A673 (cell line): Measurements from ENCODE around the gene HCCS. TPM values are rescaled to one million over a fixed set of nuclear protein-coding genes. Genes with fewer than 3 reads are reported as not detected.

Experiments
- BruUV-seq: library from RNA; stranded (reverse); fragments of 400-500 nt; replicated peaks from 2 replicates; lab custom pipeline; 2021; lab: Mats Ljungman, UMichigan
- CTCF ChIA-PET: fragments of 300-600 bp; sonication (Branson Sonifier 250); formaldehyde crosslinking; loops from one replicate; lab custom pipeline; 2022; ENCODE audit warnings: antibody characterized with exemption; lab: Charles Lee
- POLR2A ChIA-PET: fragments of 300-600 bp; sonication (Branson Sonifier 250); formaldehyde crosslinking; loops from one replicate; lab custom pipeline; 2022; ENCODE audit warnings: antibody characterized with exemption; ENCODE audit not compliant: low non-redundant PET; lab: Charles Lee
- DNase-seq: peaks from one replicate; pipeline ENCODE4 v3.0.0-alpha.2; 2015; ENCODE audit warnings: low spot score
- H3K27ac ChIP-seq: fragments of 200-600 bp; sonication (generic); 2 replicates; pipeline ENCODE4 v1.5.1; 2016; ENCODE audit warnings: mixed run types, low read depth, mild to moderate bottlenecking, mixed read lengths, antibody characterized with exemption, low read length; ENCODE audit not compliant: poor library complexity, severe bottlenecking
- H3K27me3 ChIP-seq: fragments of 200-600 bp; sonication (generic); replicated peaks from 2 replicates; pipeline ENCODE4 v1.6.1; 2017; ENCODE audit warnings: mixed run types, low read depth, mild to moderate bottlenecking, mixed read lengths, antibody characterized with exemption, low read length; ENCODE audit not compliant: insufficient read depth, poor library complexity
- H3K36me3 ChIP-seq: fragments of 200-600 bp; sonication (generic); 2 replicates; pipeline ENCODE4 v1.6.1; 2016; ENCODE audit warnings: mixed run types, mild to moderate bottlenecking, mixed read lengths, antibody characterized with exemption, low read length; ENCODE audit not compliant: insufficient read depth, poor library complexity, severe bottlenecking
- H3K4me1 ChIP-seq: fragments of 200-600 bp; sonication (generic); 2 replicates; pipeline ENCODE4 v1.6.1; 2017; ENCODE audit warnings: mixed run types, mild to moderate bottlenecking, mixed read lengths, antibody characterized with exemption, low read length; ENCODE audit not compliant: insufficient read depth, poor library complexity, severe bottlenecking
- H3K4me3 ChIP-seq: fragments of 200-600 bp; sonication (generic); 2 replicates; pipeline ENCODE4 v1.5.1; 2016; ENCODE audit warnings: low read depth, mixed run types, mild to moderate bottlenecking, mixed read lengths, low read length; ENCODE audit not compliant: poor library complexity, severe bottlenecking
- H3K9me3 ChIP-seq: fragments of 200-600 bp; sonication (generic); 2 replicates; pipeline ENCODE4 v1.6.1; 2016; ENCODE audit warnings: mixed run types, low read depth, mild to moderate bottlenecking, mixed read lengths, antibody characterized with exemption, low read length; ENCODE audit not compliant: poor library complexity, severe bottlenecking
- CTCF ChIP-seq: fragments of 300-800, 200-600 bp; sonication (generic); conservative IDR thresholded peaks from 2 replicates; pipeline ENCODE4 v1.5.1; 2017; ENCODE audit warnings: low read depth, mild to moderate bottlenecking, antibody characterized with exemption, low read length, moderate library complexity, mixed read lengths
- EZH2 ChIP-seq: fragments of 200-600 bp; sonication (generic); IDR thresholded peaks from 2 replicates; pipeline ENCODE4 v1.6.1; 2017; ENCODE audit warnings: borderline replicate concordance, low read depth, mild to moderate bottlenecking, mixed read lengths, antibody characterized with exemption, low read length; ENCODE audit not compliant: poor library complexity, severe bottlenecking
- intact Hi-C: fragments of 100-400 bp; cut with micrococcal nuclease; formaldehyde crosslinking; loops from one replicate; pipeline ENCODE4 v1.10.0; 2022; ENCODE audit not compliant: unreplicated experiment
- total RNA-seq: library from RNA; stranded (reverse); gene quantifications from 2 replicates; pipeline ENCODE4 v1.2.3, GENCODE V29; 2021

HCCS gene
- total RNA-seq, 1 experiment from 2014 or later, result 51.2 TPM

GRCh38 chrX:11124112-11124511 is 13.0 kb downstream of the HCCS start:
- POLR2A ChIA-PET, result no interaction called here
- TF ChIP-seq EZH2, result no peak
- no peak for TF ChIP-seq CTCF
- H3K4me3 ChIP-seq, result no peak overlapping the region
- peaks cover 4% of the 10 kb centered on the region for H3K36me3 ChIP-seq
- DNase-seq, result no peak
- CTCF ChIA-PET, result no interaction called here
- H3K9me3 ChIP-seq, result no peaks in the 10 kb centered on the region
- H3K27ac ChIP-seq, result no peak overlapping the region
- intact Hi-C loops, result no loop called here
- BruUV-seq, result no TSS peak
- H3K27me3 ChIP-seq, result no peaks in the 10 kb centered on the region
- no peaks in the 10 kb centered on the region for H3K4me1 ChIP-seq

- ChIA-PET CTCF (no interaction called here), POLR2A (no interaction called here)
- BruUV-seq, result no TSS peak
- Histone ChIP-seq H3K27ac (no peak overlapping the region), H3K4me3 (no peak overlapping the region), H3K27me3 (no peaks in the 10 kb centered on the region), H3K9me3 (no peaks in the 10 kb centered on the region), H3K4me1 (no peaks in the 10 kb centered on the region), H3K36me3 (no peaks in the 10 kb centered on the region)
- no peak for DNase-seq
- intact Hi-C loops, result no loop called here
- TF ChIP-seq EZH2 (no peak), CTCF (no peak)
Observed at GRCh38 chrX:11125060-11125459, 13.9 kb downstream of the HCCS start.

- no peak for DNase-seq
- intact Hi-C loops, result loop anchor here (10.0 kb wide), 1 partner anchor 405 kb away; no protein-coding TSS in a partner anchor
Observed at GRCh38 chrX:11129534-11130105, 18.5 kb downstream of the HCCS start.

More at GRCh38 chrX:11129534-11130105, 18.5 kb downstream of the HCCS start:
- CTCF ChIA-PET, result no interaction called here
- H3K4me1 ChIP-seq, result no peaks in the 10 kb centered on the region
- H3K27ac ChIP-seq, result no peak overlapping the region
- TF ChIP-seq EZH2 (no peak), CTCF (no peak)
- H3K36me3 ChIP-seq, result no peaks in the 10 kb centered on the region
- H3K4me3 ChIP-seq, result no peak overlapping the region
- H3K9me3 ChIP-seq, result no peaks in the 10 kb centered on the region
- no peaks in the 10 kb centered on the region for H3K27me3 ChIP-seq
- POLR2A ChIA-PET, result no interaction called here
- no TSS peak for BruUV-seq
